GM13976 (cell line): ENCODE data around the gene CNTNAP5.

Experiments used
- DNase-seq: peaks from one replicate; pipeline ENCODE4 v3.0.0; 2012; ENCODE audit warnings: low spot score
- CTCF ChIP-seq: IDR thresholded peaks from 2 replicates; pipeline ENCODE4 v1.5.1; 2012; ENCODE audit warnings: borderline replicate concordance, mild to moderate bottlenecking; ENCODE audit not compliant: insufficient read depth; ENCODE audit errors: extremely low read depth, missing control alignments, control extremely low read depth
- in situ Hi-C: fragments of 300-500 bp; cut with MboI; formaldehyde crosslinking; loops from one replicate; pipeline ENCODE4 v1.12.0; 2022; ENCODE audit warnings: low sequenced_read_pairs, mixed read lengths, inconsistent platforms; ENCODE audit not compliant: unreplicated experiment

Gene CNTNAP5

DNA sequence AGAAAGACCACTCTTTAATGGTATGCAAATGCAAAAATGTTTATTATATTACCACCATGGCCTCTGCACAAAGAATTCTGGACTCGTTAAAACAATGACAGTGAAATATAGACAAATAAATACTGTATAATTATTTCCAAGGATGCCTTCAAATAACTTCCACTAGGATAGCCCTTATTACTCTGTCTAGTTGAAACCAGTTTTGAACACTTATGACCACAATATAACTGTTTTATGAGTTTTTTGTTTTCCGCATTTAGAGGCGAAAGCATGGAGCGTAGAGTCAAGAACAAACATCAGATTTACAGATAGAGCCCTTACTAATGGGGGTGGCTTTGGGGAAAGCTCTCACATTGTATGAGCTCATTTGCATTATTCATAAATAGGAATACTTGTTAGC lies 559.5 kb downstream of the CNTNAP5 start:
- no peak for DNase-seq
- TF ChIP-seq CTCF = no peak
- in situ Hi-C loops = no loop called here

DNA sequence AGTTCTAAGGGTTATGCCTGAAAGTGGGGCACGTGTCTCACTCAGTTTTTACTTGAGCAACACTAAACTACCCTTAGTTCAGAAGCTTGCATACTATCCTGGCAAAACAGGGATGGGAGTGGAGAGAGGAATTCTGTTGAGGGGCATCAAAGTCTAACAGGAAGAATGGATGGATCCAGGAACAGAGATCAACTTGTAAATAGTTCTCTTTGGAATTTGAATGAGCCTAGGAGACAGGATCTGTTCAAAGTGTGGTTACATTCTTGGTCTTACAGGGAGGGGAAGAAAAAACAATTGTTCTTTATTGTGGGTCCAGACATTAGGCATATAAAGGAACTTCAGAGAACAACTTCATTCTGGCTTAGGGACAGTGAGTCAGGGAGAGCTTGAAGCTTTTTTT lies 560.2 kb downstream of the CNTNAP5 start:
- no peak for DNase-seq
- in situ Hi-C loops = no loop called here
- TF ChIP-seq CTCF = no peak

- DNase-seq = no peak
- in situ Hi-C loops = no loop called here
- no peak for TF ChIP-seq CTCF
Observed at GRCh38 chr2:124586210-124586609, 561.1 kb downstream of the CNTNAP5 start.

GRCh38 chr2:124586835-124587234 lies 561.7 kb downstream of the CNTNAP5 start:
- TF ChIP-seq CTCF = no peak
- in situ Hi-C loops = no loop called here
- no peak for DNase-seq

GRCh38 chr2:124589971-124590370 lies 564.9 kb downstream of the CNTNAP5 start:
- DNase-seq = no peak
- TF ChIP-seq CTCF = no peak
- in situ Hi-C loops = no loop called here

DNA sequence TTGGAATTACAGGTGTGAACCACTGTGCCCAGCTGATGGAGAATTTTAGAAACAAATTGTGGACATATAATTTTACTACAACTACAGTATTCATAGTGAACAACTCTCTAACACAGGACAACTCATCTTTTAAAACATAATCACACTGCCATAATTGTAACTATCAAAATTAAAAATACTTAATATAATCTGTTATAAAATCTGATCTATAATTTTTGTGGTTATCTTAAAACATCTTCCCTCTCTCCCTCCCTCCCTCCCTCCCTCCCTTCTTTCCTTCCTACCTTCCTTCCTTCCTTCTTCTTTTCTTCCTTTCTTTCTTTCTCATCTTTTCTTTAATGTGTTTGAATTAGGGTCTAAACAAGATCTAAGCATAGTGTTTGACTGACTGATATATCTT lies 577.7 kb downstream of the CNTNAP5 start:
- in situ Hi-C loops = no loop called here
- no peak for DNase-seq
- no peak for TF ChIP-seq CTCF

- no peak for TF ChIP-seq CTCF
- in situ Hi-C loops = no loop called here
- DNase-seq = no peak
Observed at GRCh38 chr2:124604940-124605339, 579.9 kb downstream of the CNTNAP5 start.
